GM12873 (cell line): Measurements from ENCODE around the gene KMT2C.

ENCODE experiments used
- CTCF ChIP-seq: IDR thresholded peaks from 2 replicates; pipeline ENCODE4 v1.5.1; 2012; ENCODE audit warnings: low read depth, mild to moderate bottlenecking, moderate library complexity, low read length, control low read depth; ENCODE audit not compliant: insufficient read depth; ENCODE audit errors: missing control alignments

The KMT2C gene

DNA sequence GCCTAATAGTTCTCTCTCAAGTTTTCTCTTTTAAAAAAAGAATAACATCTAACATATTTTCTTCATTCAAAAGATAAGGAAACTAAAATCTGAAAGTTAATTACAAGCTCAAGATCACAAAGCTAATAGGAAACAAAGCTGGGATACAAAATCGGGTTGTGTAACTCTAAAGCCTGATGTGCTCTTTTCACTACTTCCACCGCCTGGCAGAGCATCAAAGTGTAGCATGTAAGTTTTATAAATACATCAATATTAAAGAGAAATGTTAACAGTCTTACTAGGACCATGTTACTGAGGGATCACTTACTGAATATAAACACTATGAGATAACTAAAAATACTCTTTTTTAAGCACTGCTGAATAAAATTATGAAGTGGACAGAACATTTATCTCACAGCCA is 97.2 kb downstream of the KMT2C start:
- TF ChIP-seq CTCF: no peak

- TF ChIP-seq CTCF: peak; percentile 68
These were observed 98.9 kb downstream of the KMT2C start for GRCh38 chr7:152336754-152337368.

DNA sequence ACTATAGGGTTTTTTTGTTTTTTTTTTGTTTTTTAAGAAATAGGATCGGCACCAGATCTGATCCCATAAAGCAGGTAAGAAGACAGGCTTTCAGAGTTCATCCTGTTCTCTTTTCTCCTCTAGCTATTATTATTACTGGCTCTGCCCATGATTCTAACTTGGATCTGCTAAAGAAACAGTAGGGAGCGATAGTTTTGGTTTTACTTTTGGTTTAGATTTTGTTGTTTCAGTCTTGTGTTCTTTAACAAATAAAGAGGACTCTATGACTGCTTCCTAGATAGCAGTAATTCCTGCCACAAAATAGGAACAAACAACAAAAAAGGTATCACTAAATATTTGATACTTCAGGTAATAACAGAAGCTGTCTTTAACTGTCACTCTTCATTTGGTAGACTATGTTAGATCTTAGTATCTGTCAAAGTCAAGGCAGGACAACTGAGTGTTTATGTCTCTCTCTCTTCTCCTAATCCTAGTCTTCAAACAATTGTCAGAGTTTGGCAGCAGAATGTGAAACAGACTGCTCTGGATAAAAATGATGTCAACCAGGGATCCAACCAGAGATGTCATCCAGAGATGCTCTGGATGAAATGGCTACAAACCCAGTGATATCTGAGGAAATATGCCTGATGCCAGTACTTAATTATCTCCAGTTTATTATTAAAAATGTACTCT is 99.8 kb downstream of the KMT2C start:
- TF ChIP-seq CTCF: no peak

DNA sequence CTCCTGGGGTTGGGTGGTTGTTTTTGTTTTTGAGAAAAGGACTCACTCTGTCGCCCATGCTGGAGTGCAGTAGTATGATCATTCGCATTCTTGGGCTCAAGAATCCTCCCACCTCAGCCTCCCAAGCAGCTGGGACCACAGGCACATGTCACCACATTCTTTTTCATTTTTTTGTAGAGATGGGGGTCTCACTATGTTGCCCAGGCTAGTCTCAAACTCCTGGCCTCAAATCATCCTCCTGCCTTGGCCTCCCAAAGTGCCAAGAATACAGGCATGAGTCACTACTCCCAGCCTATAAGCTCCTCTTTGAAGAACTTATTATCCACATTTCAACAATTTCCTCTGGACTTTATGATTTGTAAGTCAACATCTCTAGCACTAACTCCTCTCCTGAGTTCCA is 102.7 kb downstream of the KMT2C start:
- TF ChIP-seq CTCF: no peak

DNA sequence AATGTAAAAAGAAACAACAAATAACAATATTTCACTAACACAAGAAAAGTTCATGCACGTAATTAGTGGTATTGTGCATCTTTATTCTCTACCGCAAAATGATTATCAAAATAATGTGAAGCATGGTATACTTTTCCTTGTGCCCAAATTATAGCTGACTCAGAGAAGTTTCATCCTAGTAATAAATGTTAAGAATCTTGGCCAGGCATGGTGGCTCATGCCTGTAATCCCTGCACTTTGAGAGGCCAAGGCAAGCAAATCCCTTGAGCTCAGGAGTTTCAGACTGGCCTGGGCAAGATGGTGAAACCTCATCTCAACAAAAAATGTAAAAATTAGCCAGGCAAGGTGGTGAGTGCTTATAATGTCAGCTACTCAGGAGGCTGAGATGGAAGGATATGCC is 105.0 kb downstream of the KMT2C start:
- no peak for TF ChIP-seq CTCF

DNA sequence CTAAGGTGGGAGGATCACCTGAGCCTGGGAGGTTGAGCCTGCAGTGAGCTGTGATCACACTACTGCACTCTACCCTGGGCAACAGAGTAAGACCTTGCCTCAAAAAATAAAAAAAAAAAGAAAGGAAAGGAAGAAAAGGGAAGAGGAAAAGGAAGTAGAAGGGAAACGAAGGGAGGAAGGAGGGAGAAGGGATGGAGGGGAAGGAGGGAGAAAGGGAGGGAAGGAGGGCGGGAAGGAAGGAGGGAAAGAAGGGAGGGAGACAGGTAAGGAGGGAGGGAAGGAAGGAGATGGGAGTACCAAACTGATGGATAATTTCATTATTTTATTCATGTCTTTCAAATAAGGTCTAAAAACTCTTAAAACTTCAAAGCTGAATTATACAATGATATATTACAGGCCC is 106.3 kb downstream of the KMT2C start:
- no peak for TF ChIP-seq CTCF

DNA sequence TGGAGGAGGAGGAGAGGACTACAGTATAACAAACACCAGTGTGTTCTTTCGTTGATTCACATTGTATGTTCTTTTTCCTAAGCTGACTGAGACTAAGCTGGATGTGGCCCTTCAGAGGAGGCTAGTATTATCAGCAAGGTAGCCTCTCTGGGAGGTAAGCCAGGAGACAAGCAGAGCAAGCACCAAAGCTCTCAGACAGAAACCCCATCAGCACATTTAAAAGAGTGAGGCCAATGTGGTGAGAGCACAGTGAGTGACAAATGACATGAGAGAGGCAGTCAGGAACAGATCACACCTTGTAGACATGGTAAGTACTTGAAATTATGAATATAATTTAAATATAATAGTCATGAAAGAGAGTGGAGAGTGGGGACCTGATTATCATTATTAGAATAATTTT is 107.6 kb downstream of the KMT2C start:
- TF ChIP-seq CTCF: no peak

- no peak for TF ChIP-seq CTCF
These were observed 120.0 kb downstream of the KMT2C start for GRCh38 chr7:152315845-152316244.
